Activated CD8-positive, alpha-beta memory T cell treated with anti-CD3 and anti-CD28 coated beads for 36 hours (primary cell): Measurements from ENCODE around the gene CDKN1C. TPM values are rescaled to one million over a fixed set of nuclear protein-coding genes. Genes with fewer than 3 reads are reported as not detected.

ENCODE experiments used
- CTCF ChIA-PET: fragments of 350-600 bp; sonication (Branson Sonifier 250); formaldehyde crosslinking; loops from one replicate; lab custom pipeline; 2021; ENCODE audit warnings: antibody characterized with exemption; lab: Charles Lee
- POLR2A ChIA-PET: fragments of 350-600 bp; sonication (Branson Sonifier 250); formaldehyde crosslinking; loops from one replicate; lab custom pipeline; 2021; ENCODE audit warnings: antibody characterized with exemption; lab: Charles Lee
- total RNA-seq, 2 experiments: library from RNA; stranded (reverse); gene quantifications; one replicate each; pipeline ENCODE4 v1.2.3, GENCODE V29; 2021

Gene CDKN1C
- total RNA-seq, 2 experiments from 2014 or later: 0.40 to 0.55 TPM

GRCh38 chr11:2898366-2899079, 12.9 kb upstream of the CDKN1C start:
- CTCF ChIA-PET: interaction anchor here (0.6 to 1.8 kb wide), 4 partner anchors 11 to 365 kb away, joined by 3 to 4 read pairs (median 4); no protein-coding TSS in a partner anchor
- POLR2A ChIA-PET: interaction anchor here (1.2 kb wide), 1 partner anchor 31 kb away, joined by 3 read pairs; the partner anchor contains the start of gene PHLDA2

GRCh38 chr11:2897048-2897447, 11.5 kb upstream of the CDKN1C start:
- POLR2A ChIA-PET: no interaction called here
- CTCF ChIA-PET: no interaction called here

- ChIA-PET POLR2A (no interaction called here), CTCF (interaction anchor here (1.2 to 12.1 kb wide), 3 partner anchors 11 to 362 kb away, joined by 4 to 268 read pairs (median 5); partner anchors contain the start of gene PHLDA2)
These were observed 10.5 kb upstream of the CDKN1C start for GRCh38 chr11:2896047-2896446.

- ChIA-PET CTCF (interaction anchor here (2.4 to 12.1 kb wide), 2 partner anchors 51 to 360 kb away, joined by 5 to 268 read pairs; no protein-coding TSS in a partner anchor), POLR2A (no interaction called here)
These were observed 8.4 kb upstream of the CDKN1C start for GRCh38 chr11:2893935-2894334.

GRCh38 chr11:2892967-2893528, 7.5 kb upstream of the CDKN1C start:
- ChIA-PET POLR2A (interaction anchor here (0.6 to 3.2 kb wide), 5 partner anchors 10 to 493 kb away, joined by 3 to 14 read pairs (median 4); partner anchors contain the start of genes PHLDA2 and TSSC4), CTCF (interaction anchor here (0.6 to 12.1 kb wide), 14 partner anchors 10 to 591 kb away, joined by 3 to 268 read pairs (median 6); partner anchors contain the start of genes C11orf21, PHLDA2 and TSPAN32)

- ChIA-PET CTCF (interaction anchor here (0.6 to 12.1 kb wide), 20 partner anchors 11 to 590 kb away, joined by 3 to 268 read pairs (median 4); partner anchors contain the start of genes C11orf21, PHLDA2 and TSPAN32), POLR2A (interaction anchor here (0.6 to 3.2 kb wide), 6 partner anchors 10 to 492 kb away, joined by 3 to 14 read pairs (median 4); partner anchors contain the start of genes PHLDA2 and TSSC4)
These were observed 6.8 kb upstream of the CDKN1C start for GRCh38 chr11:2892215-2892966.

- ChIA-PET POLR2A (interaction anchor here (0.6 to 3.2 kb wide), 4 partner anchors 11 to 358 kb away, joined by 4 to 14 read pairs (median 6); partner anchors contain the start of gene PHLDA2), CTCF (interaction anchor here (0.6 to 12.1 kb wide), 19 partner anchors 12 to 589 kb away, joined by 3 to 268 read pairs (median 5); partner anchors contain the start of genes C11orf21, PHLDA2 and TSPAN32)
These were observed 6.0 kb upstream of the CDKN1C start for GRCh38 chr11:2891326-2892214.

GRCh38 chr11:2890466-2891294, 5.1 kb upstream of the CDKN1C start:
- CTCF ChIA-PET: interaction anchor here (1.1 to 12.1 kb wide), 11 partner anchors 13 to 588 kb away, joined by 3 to 268 read pairs (median 5); partner anchors contain the start of genes C11orf21, PHLDA2 and TSPAN32

GRCh38 chr11:2889362-2890273, 4.0 kb upstream of the CDKN1C start:
- ChIA-PET CTCF (interaction anchor here (0.6 to 12.1 kb wide), 9 partner anchors 11 to 692 kb away, joined by 3 to 268 read pairs (median 5); no protein-coding TSS in a partner anchor), POLR2A (interaction anchor here (0.6 kb wide), 1 partner anchor 680 kb away, joined by 3 read pairs; no protein-coding TSS in a partner anchor)

More at GRCh38 chr11:2890466-2891294, 5.1 kb upstream of the CDKN1C start:
- POLR2A ChIA-PET: interaction anchor here (3.2 kb wide), 1 partner anchor 12 kb away, joined by 14 read pairs; a partner anchor contains a TSS

GRCh38 chr11:2888266-2888968, 2.8 kb upstream of the CDKN1C start:
- ChIA-PET CTCF (interaction anchor here (0.6 to 12.1 kb wide), 16 partner anchors 9 to 691 kb away, joined by 3 to 268 read pairs (median 4); no protein-coding TSS in a partner anchor), POLR2A (interaction anchor here (0.5 to 1.0 kb wide), 3 partner anchors 49 to 356 kb away, joined by 3 to 8 read pairs (median 5); no protein-coding TSS in a partner anchor)

GRCh38 chr11:2887515-2888195, 2.1 kb upstream of the CDKN1C start:
- CTCF ChIA-PET: interaction anchor here (0.5 to 12.1 kb wide), 19 partner anchors 9 to 833 kb away, joined by 3 to 268 read pairs (median 3); no protein-coding TSS in a partner anchor
- POLR2A ChIA-PET: interaction anchor here (0.6 to 1.0 kb wide), 3 partner anchors 46 to 355 kb away, joined by 3 to 5 read pairs (median 3); no protein-coding TSS in a partner anchor

- ChIA-PET CTCF (interaction anchor here (0.8 to 12.1 kb wide), 7 partner anchors 13 to 467 kb away, joined by 3 to 268 read pairs (median 4); no protein-coding TSS in a partner anchor), POLR2A (no interaction called here)
These were observed 1.4 kb upstream of the CDKN1C start for GRCh38 chr11:2886936-2887335.

- POLR2A ChIA-PET: no interaction called here
- CTCF ChIA-PET: interaction anchor here (0.8 to 12.1 kb wide), 2 partner anchors 14 to 352 kb away, joined by 3 to 268 read pairs; no protein-coding TSS in a partner anchor
These were observed 768 bp upstream of the CDKN1C start for GRCh38 chr11:2886191-2886894.
